Adrenal gland (tissue), 5 donors: ENCODE results near the gene HOXC13.

ENCODE experiments used
- CTCF ChIP-seq, 6 experiments: fragments of 450-650 bp in 4 of 6; fragments of 200-600 bp in 2 of 6; sonication (generic) in 1 of 6; IDR thresholded peaks; 1 replicate in 5 of 6; 2 replicates in 1 of 6; pipeline versions ENCODE4 v1.5.1 to v1.8.0; 2016 to 2021; ENCODE audit warnings: antibody characterized with exemption in 6 of 6, mild to moderate bottlenecking in 2 of 6, moderate library complexity in 1 of 6
- POLR2A ChIP-seq, 2 donors: fragments of 450-650 bp; IDR thresholded peaks; one replicate each; pipeline ENCODE4 v1.6.1; 2017; ENCODE audit warnings: antibody characterized with exemption in 2 of 2, mild to moderate bottlenecking in 2 of 2, moderate library complexity in 1 of 2
- donor health status: DM: no; HTN: no; CAD: no.

- no peak for TF ChIP-seq CTCF (IDR thresholded peaks at IDR 0.05)
- TF ChIP-seq POLR2A (IDR thresholded peaks at IDR 0.05): no peak
Observed at GRCh38 chr12:53952335-53952694, 13.7 kb downstream of the HOXC13 start.
